Activated CD4-positive, alpha-beta T cell treated with anti-CD3 and anti-CD28 coated beads, Interleukin-2, amount 10 ng/mL, durations not matched to agents 7 days and 5 days (primary cell): ENCODE data around the gene NR2F2. TPM values are rescaled to one million over a fixed set of nuclear protein-coding genes. Genes with fewer than 3 reads are reported as not detected.
A peak's percentile ranks its signal among the peaks of the same experiment; 100 is the strongest.

Experiments used
- CTCF ChIA-PET: fragments of 350-600 bp; sonication (Branson Sonifier 250); formaldehyde crosslinking; loops from one replicate; lab custom pipeline; 2021; ENCODE audit warnings: antibody characterized with exemption; lab: Charles Lee
- POLR2A ChIA-PET: fragments of 350-600 bp; sonication (Branson Sonifier 250); formaldehyde crosslinking; loops from one replicate; lab custom pipeline; 2021; ENCODE audit warnings: antibody characterized with exemption; lab: Charles Lee
- DNase-seq: peaks from one replicate; pipeline ENCODE4 v3.0.0-alpha.2; 2020
- H3K27ac Mint-ChIP-seq: one replicate; pipeline ENCODE4 v1.8.0; 2021; ENCODE audit warnings: mild to moderate bottlenecking, moderate library complexity, mixed read lengths
- H3K27me3 Mint-ChIP-seq: one replicate; pipeline ENCODE4 v1.8.0; 2021; ENCODE audit warnings: mixed read lengths
- H3K36me3 Mint-ChIP-seq: one replicate; pipeline ENCODE4 v1.8.0; 2021; ENCODE audit warnings: low read depth, mixed read lengths
- H3K4me1 Mint-ChIP-seq: one replicate; pipeline ENCODE4 v1.8.0; 2021; ENCODE audit warnings: mixed read lengths
- H3K4me3 Mint-ChIP-seq: one replicate; pipeline ENCODE4 v1.8.0; 2021; ENCODE audit warnings: mild to moderate bottlenecking, moderate library complexity, mixed read lengths
- H3K9me3 Mint-ChIP-seq: one replicate; pipeline ENCODE4 v1.8.0; 2021; ENCODE audit warnings: mixed read lengths
- total RNA-seq, 2 experiments: library from RNA; stranded (reverse); gene quantifications; one replicate each; pipeline ENCODE4 v1.2.3, GENCODE V29; 2021

Gene NR2F2
- not detected for total RNA-seq

- ChIA-PET POLR2A (no interaction called here), CTCF (interaction anchor here (0.5 kb wide), 1 partner anchor 1751 kb away, joined by 3 read pairs; no protein-coding TSS in a partner anchor)
- peaks cover 7% of the 10 kb centered on the region for H3K4me1 Mint-ChIP-seq
- peaks cover 82% of the 10 kb centered on the region for H3K27me3 Mint-ChIP-seq
- H3K36me3 Mint-ChIP-seq: peaks cover 5% of the 10 kb centered on the region
- H3K27ac Mint-ChIP-seq: peak within 1 kb of the TSS; percentile 85
- no peaks in the 10 kb centered on the region for H3K9me3 Mint-ChIP-seq
- DNase-seq: peak; percentile 43
- peak within 1 kb of the TSS; percentile 68 for H3K4me3 Mint-ChIP-seq
Measured at GRCh38 chr15:96330450-96331143, at the start of gene NR2F2. TSS of gene NR2F2 (plus strand) at chr15:96330700. CDS start at chr15:96332106, 1,406 bp downstream.

- DNase-seq: no peak
- H3K4me3 Mint-ChIP-seq: no peak overlapping the region
- H3K27ac Mint-ChIP-seq: no peak overlapping the region
Measured at GRCh38 chr15:96285305-96285704, 45.2 kb upstream of the NR2F2 start.

GRCh38 chr15:96285729-96286254 lies 44.7 kb upstream of the NR2F2 start:
- Mint-ChIP-seq H3K9me3 (no peaks in the 10 kb centered on the region), H3K36me3 (no peaks in the 10 kb centered on the region), H3K4me1 (no peaks in the 10 kb centered on the region), H3K4me3 (no peak overlapping the region), H3K27me3 (no peaks in the 10 kb centered on the region), H3K27ac (no peak overlapping the region)
- no peak for DNase-seq
- CTCF ChIA-PET: no interaction called here
- POLR2A ChIA-PET: no interaction called here

More at GRCh38 chr15:96285305-96285704, 45.2 kb upstream of the NR2F2 start:
- Mint-ChIP-seq H3K36me3 (no peaks in the 10 kb centered on the region), H3K9me3 (no peaks in the 10 kb centered on the region), H3K27me3 (no peaks in the 10 kb centered on the region), H3K4me1 (no peaks in the 10 kb centered on the region)
- CTCF ChIA-PET: no interaction called here
- POLR2A ChIA-PET: no interaction called here

DNA sequence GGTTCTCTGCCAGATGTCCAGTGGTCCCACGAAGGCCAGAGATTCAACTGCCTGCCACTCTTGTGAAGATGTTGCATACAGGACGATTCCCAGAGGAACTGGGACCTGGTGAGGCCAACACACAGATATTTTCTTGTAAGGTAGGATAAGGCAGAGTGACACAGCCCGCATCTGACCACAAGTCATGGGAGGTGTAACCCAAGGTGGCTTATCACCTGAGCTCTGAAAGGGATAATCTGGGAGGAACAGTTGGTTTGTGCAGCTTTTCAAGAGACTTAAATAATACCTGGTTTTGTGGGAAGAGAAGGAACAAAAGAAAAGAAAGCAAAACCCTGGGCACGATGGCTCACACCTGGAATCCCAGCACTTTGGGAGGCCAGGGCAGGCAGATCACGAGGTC lies 39.8 kb upstream of the NR2F2 start:
- no peak overlapping the region for H3K4me3 Mint-ChIP-seq

GRCh38 chr15:96292635-96293034 lies 37.9 kb upstream of the NR2F2 start:
- no peaks in the 10 kb centered on the region for H3K36me3 Mint-ChIP-seq
- POLR2A ChIA-PET: no interaction called here
- peaks cover under 1% of the 10 kb centered on the region for H3K9me3 Mint-ChIP-seq
- H3K27me3 Mint-ChIP-seq: no peaks in the 10 kb centered on the region
- no peaks in the 10 kb centered on the region for H3K4me1 Mint-ChIP-seq
- no peak for DNase-seq
- CTCF ChIA-PET: no interaction called here
- no peak overlapping the region for H3K4me3 Mint-ChIP-seq
- no peak overlapping the region for H3K27ac Mint-ChIP-seq

More for the DNA sequence above, 39.8 kb upstream of the NR2F2 start:
- H3K4me1 Mint-ChIP-seq: no peaks in the 10 kb centered on the region
- no peaks in the 10 kb centered on the region for H3K9me3 Mint-ChIP-seq
- CTCF ChIA-PET: no interaction called here
- no peaks in the 10 kb centered on the region for H3K36me3 Mint-ChIP-seq
- POLR2A ChIA-PET: no interaction called here
- H3K27me3 Mint-ChIP-seq: no peaks in the 10 kb centered on the region
- H3K27ac Mint-ChIP-seq: no peak overlapping the region
- DNase-seq: no peak

GRCh38 chr15:96293441-96293840 lies 37.1 kb upstream of the NR2F2 start:
- ChIA-PET POLR2A (no interaction called here), CTCF (interaction anchor here (0.7 kb wide), 1 partner anchor 108 kb away, joined by 3 read pairs; no protein-coding TSS in a partner anchor)
- H3K4me1 Mint-ChIP-seq: no peaks in the 10 kb centered on the region
- DNase-seq: no peak
- no peaks in the 10 kb centered on the region for H3K36me3 Mint-ChIP-seq
- peaks cover 6% of the 10 kb centered on the region for H3K9me3 Mint-ChIP-seq
- H3K27ac Mint-ChIP-seq: no peak overlapping the region
- no peaks in the 10 kb centered on the region for H3K27me3 Mint-ChIP-seq
- H3K4me3 Mint-ChIP-seq: no peak overlapping the region

DNA sequence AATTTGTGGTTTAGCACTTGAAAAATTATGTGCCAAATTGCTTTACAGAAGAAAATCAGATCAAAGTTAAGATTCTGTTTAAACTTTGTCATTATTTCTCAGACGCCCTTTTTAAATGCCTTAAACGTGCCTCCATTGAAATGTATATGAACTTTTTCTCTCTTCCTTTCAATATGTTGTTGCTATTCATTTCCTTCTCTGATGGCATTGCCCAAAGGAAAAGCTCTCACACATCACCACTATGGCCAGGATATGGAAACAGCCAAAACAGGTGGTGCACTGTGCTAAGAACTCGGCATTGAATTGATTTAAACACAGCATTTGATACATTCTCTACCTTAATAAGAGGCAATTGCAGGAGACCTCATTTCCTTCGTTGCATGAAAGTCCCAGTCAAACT lies 35.7 kb upstream of the NR2F2 start:
- ChIA-PET CTCF (no interaction called here), POLR2A (no interaction called here)
- no peak for DNase-seq
- peaks cover 6% of the 10 kb centered on the region for H3K9me3 Mint-ChIP-seq
- H3K36me3 Mint-ChIP-seq: no peaks in the 10 kb centered on the region
- H3K4me1 Mint-ChIP-seq: no peaks in the 10 kb centered on the region
- H3K27me3 Mint-ChIP-seq: no peaks in the 10 kb centered on the region
- no peak overlapping the region for H3K4me3 Mint-ChIP-seq
- H3K27ac Mint-ChIP-seq: no peak overlapping the region

- ChIA-PET POLR2A (no interaction called here), CTCF (interaction anchor here (0.7 kb wide), 1 partner anchor 351 kb away, joined by 3 read pairs; no protein-coding TSS in a partner anchor)
- Mint-ChIP-seq H3K9me3 (peaks cover 6% of the 10 kb centered on the region), H3K4me3 (no peak overlapping the region), H3K27ac (no peak overlapping the region), H3K36me3 (no peaks in the 10 kb centered on the region), H3K4me1 (no peaks in the 10 kb centered on the region), H3K27me3 (no peaks in the 10 kb centered on the region)
- no peak for DNase-seq
Measured at GRCh38 chr15:96296264-96296663, 34.2 kb upstream of the NR2F2 start.

- H3K4me3 Mint-ChIP-seq: no peak overlapping the region
- peaks cover 6% of the 10 kb centered on the region for H3K9me3 Mint-ChIP-seq
- no peaks in the 10 kb centered on the region for H3K36me3 Mint-ChIP-seq
- DNase-seq: no peak
- H3K27ac Mint-ChIP-seq: no peak overlapping the region
- CTCF ChIA-PET: no interaction called here
- no peaks in the 10 kb centered on the region for H3K27me3 Mint-ChIP-seq
- POLR2A ChIA-PET: no interaction called here
- H3K4me1 Mint-ChIP-seq: no peaks in the 10 kb centered on the region
Measured at GRCh38 chr15:96297783-96298182, 32.7 kb upstream of the NR2F2 start.

GRCh38 chr15:96298217-96298616 lies 32.3 kb upstream of the NR2F2 start:
- Mint-ChIP-seq H3K4me1 (no peaks in the 10 kb centered on the region), H3K27me3 (no peaks in the 10 kb centered on the region), H3K36me3 (no peaks in the 10 kb centered on the region), H3K27ac (no peak overlapping the region), H3K9me3 (peaks cover 6% of the 10 kb centered on the region), H3K4me3 (no peak overlapping the region)
- ChIA-PET CTCF (no interaction called here), POLR2A (no interaction called here)
- DNase-seq: no peak

- H3K4me1 Mint-ChIP-seq: no peaks in the 10 kb centered on the region
- peaks cover 6% of the 10 kb centered on the region for H3K9me3 Mint-ChIP-seq
- no peak for DNase-seq
- no peaks in the 10 kb centered on the region for H3K27me3 Mint-ChIP-seq
- CTCF ChIA-PET: no interaction called here
- POLR2A ChIA-PET: no interaction called here
- no peak overlapping the region for H3K4me3 Mint-ChIP-seq
- H3K27ac Mint-ChIP-seq: no peak overlapping the region
- no peaks in the 10 kb centered on the region for H3K36me3 Mint-ChIP-seq
Measured at GRCh38 chr15:96300836-96301235, 29.7 kb upstream of the NR2F2 start.

- Mint-ChIP-seq H3K27me3 (no peaks in the 10 kb centered on the region), H3K27ac (no peak overlapping the region), H3K36me3 (no peaks in the 10 kb centered on the region), H3K4me1 (no peaks in the 10 kb centered on the region), H3K9me3 (no peaks in the 10 kb centered on the region), H3K4me3 (no peak overlapping the region)
- DNase-seq: no peak
- CTCF ChIA-PET: no interaction called here
- POLR2A ChIA-PET: no interaction called here
Measured at GRCh38 chr15:96303503-96304056, 26.9 kb upstream of the NR2F2 start.

GRCh38 chr15:96304839-96305238 lies 25.7 kb upstream of the NR2F2 start:
- DNase-seq: no peak
- Mint-ChIP-seq H3K4me1 (no peaks in the 10 kb centered on the region), H3K27ac (no peak overlapping the region), H3K27me3 (no peaks in the 10 kb centered on the region), H3K4me3 (no peak overlapping the region), H3K36me3 (no peaks in the 10 kb centered on the region), H3K9me3 (no peaks in the 10 kb centered on the region)
- ChIA-PET POLR2A (no interaction called here), CTCF (no interaction called here)
